Activated CD8-positive, alpha-beta memory T cell treated with anti-CD3 and anti-CD28 coated beads for 1 hour (primary cell): ENCODE results near the gene FSIP1.

Source experiments
- DNase-seq, 2 donors: peaks; one replicate each; pipeline ENCODE4 v3.0.0-alpha.2; 2020; ENCODE audit warnings: low read depth in 1 of 2; ENCODE audit errors: extremely low read depth in 1 of 2

Gene FSIP1

DNA sequence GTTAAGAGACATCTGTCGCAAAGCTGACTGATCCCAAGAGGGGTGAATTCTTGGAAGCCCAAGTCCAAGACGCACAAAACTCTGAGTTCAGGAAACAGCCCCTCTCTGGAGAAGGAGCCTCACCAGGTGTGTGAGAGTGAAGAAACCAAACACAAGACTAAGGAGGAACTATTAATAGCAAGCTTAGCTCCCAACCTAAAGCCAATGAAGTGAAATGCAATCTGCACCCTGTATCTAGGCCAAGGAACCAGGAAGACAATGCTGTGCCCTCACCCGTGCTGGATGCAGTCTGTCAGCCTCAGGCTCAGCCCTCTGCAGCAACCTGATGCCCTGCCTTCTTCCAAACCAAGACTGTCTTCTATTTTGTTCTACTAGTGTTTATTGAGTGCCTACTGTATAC is 224.2 kb downstream of the FSIP1 start:
- DNase-seq = no peak

DNA sequence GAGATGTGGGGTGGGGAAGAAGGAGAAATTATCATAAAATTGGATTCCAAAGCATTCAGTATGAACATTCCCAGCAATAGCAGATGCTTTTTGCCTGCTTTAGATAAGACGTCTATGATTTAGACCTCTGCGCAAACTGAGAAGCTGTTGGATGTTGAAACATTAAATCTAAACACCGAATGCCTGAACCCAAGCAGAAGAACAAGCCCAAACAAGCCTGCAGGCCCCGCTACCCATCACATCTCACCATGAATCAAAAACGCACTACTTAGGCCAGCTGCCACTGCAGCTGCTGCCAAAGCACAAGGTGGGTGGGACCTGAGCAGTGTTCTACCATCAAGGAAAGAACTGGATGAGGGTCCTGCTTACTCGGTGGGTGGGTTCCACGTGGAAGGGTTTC is 226.2 kb downstream of the FSIP1 start:
- no peak for DNase-seq

GRCh38 chr15:39555885-39556284 is 226.8 kb downstream of the FSIP1 start:
- DNase-seq = no peak

DNA sequence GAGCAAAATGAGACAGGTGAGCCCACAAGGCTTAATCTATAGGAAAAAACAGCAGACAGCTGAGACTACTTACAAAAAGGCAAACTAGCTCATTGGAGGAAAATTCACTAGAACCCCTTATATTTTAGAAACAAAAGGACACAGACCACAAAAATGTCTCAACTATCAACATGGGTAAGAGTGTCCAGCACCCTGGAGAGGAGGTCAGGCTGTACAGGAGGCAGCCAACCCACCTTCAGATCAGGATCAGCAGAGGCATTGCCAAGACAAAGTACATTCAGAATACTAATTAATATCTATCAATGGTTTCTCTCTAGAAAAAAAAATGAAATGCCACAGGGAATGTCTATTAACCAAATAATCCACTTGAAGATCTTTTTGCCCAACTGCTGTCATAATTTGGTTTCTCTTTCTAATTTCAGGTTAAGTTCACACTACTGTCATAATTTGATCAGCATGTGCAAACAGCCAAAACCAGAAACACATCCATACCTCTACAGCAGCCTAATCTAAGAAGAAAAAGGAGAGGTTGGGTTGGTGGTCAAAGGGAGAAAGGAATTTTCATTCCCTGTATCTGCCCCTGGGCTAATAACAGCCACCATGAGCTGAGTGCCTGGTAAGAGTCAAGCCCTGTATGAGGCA is 227.8 kb downstream of the FSIP1 start:
- no peak for DNase-seq

DNA sequence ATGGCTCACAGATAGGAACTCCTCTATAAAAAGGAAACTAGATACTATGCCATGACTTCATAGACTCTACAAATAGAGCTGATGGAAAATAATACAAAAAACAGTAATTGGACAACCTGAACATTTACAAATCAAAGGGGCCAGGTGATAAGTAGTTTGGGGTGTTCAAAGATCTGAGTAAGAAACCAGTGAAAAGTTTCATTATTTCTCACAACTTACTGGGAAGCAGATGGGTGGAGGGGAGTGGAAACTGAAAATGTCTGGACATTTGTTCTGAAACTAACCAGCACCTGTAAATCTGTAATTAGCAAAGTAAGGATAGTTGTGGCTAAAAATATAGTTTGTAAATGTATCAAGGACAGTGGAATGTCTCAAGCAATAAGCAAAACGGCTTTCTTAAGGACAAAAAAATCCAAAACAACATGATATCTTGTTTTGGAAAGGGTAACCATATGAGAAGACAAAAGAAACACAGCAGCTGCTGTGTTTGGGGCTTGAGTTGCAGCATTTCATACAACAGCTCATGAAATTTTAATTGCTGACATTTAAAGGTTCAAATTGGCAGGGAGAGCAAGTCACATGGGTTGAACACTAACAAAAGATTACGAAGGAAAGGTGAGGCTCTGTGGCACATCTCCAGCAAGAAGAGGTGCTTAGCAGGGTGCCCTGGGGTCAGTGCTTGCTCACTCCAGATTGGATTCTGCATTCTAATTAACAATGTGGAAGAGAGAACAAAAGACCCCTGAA is 228.5 kb downstream of the FSIP1 start:
- DNase-seq = no peak

DNA sequence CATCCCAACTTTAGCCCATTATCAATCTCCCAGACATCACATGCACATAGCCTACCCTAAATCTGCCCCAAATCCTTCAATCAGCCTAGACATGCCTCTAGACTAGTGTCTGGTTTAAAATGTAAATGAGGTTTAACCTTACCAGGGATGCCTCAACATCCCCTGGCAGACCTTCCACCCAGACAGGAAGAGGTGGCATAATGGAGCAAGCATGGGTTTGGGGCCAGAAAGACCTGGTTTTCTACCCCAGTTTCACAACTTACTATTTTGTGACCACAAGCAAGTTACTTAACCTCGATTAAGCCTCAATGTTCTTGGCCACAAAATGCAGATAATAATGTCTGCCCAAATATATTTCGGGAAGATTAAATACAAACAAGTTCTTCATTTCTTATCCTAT is 230.1 kb downstream of the FSIP1 start:
- no peak for DNase-seq

DNA sequence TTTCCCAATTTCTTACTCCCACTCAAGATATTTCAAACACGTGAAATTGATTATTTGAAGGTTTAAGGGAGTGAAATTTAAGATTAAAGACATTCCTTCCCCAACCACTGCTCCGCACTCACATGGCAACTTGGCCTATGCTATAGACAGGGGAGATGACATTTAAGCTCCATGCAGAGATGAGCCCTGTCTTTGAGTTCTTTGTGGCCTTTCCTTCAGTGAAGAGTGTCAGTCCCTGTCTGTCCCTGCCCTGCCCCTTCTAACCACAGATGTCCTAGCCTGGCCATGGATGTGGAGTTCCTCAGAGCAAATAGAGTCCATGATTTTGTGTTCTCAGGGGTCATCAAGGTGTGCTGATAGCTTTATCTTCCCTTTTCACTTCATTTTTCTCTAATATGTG is 231.2 kb downstream of the FSIP1 start:
- no peak for DNase-seq
